ENCODE measurements around the gene CCDC137.
A peak's percentile ranks its signal among the peaks of the same experiment; 100 is the strongest.

CCDC137 gene

DNA sequence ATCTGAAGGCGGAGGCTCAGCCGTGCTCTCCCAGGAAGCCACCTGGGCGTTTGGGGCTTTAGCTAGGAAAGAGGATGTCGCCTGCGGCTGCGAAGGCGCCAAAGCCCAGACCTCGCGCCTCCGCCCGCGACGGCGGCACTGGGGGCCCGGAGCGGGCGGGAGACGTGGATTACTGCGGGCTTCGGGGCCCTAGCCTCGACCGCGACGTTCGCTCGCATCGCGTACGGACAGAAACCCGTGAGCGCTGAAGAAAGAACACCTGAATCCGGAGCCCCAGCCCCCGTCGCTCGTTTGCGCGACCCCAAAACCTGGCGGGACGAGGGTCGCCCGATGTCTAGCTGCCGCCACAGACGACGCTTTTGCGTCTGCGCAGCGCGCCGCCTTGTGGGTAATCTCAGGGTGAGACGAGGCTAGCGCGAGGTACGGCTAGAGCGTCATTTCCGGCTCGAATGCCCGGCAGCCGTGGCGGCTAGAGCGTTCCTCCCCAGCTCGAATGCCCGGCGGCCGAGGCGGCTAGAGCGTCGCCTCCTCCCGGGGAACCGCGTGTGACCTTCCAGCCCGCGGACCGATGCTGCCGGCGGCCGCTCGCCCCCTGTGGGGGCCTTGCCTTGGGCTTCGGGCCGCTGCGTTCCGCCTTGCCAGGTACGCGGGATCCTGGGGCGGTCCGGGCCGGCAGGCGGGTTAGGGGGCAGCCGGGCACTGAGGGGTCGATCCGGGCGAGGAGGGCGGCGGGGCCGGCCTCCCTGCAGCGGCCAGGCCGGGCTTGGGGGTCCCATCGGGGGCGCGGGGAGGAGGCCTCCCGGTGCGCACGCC, 36.6 kb downstream of the CCDC137 start, which contains the start of gene MRPL12:
MRPL12 (plus strand) TSS at position 434 of the 813 bp plus-strand sequence; CDS start at position 569, 135 bp downstream.
- Histone ChIP-seq H3F3A (ENCODE audit: insufficient read depth, low read length) (peaks cover 16% of the 10 kb centered on the region), H3K27ac (ENCODE audit: low read length) (peak within 1 kb of the TSS; percentile 88; the same call in 1 of the 2 replicates), H3K27me3 (replicated peaks; ENCODE audit: insufficient read depth, low read length) (no peaks in the 10 kb centered on the region), H3K4me1 (ENCODE audit: low read length) (peaks cover 15% of the 10 kb centered on the region), H3K79me2 (ENCODE audit: low read length) (peaks cover 90% of the 10 kb centered on the region), H3K9ac (ENCODE audit: low read length) (peak within 1 kb of the TSS; percentile 99), H3K36me3 (replicated peaks; ENCODE audit: insufficient read depth, low read length) (peaks cover 18% of the 10 kb centered on the region), H3K9me2 (replicated peaks; ENCODE audit: insufficient read depth, low read length) (no peaks in the 10 kb centered on the region), H3K4me2 (ENCODE audit: low read depth, low read length) (peak within 1 kb of the TSS; percentile 99), H2AFZ (ENCODE audit: low read length) (peak within 1 kb of the TSS; percentile 33; the same call in 1 of the 2 replicates), H3K4me3 (ENCODE audit: low read length) (peak within 1 kb of the TSS; percentile 97), H4K20me1 (ENCODE audit: insufficient read depth, low read length) (no peaks in the 10 kb centered on the region; the same call in 1 of the 2 replicates), H3K9me3 (replicated peaks; ENCODE audit: insufficient read depth, low read length) (no peaks in the 10 kb centered on the region)
- TF ChIP-seq CTCF (IDR thresholded peaks at IDR 0.05; ENCODE audit: low read length) (no peak), EZH2phosphoT487 (IDR thresholded peaks at IDR 0.05; ENCODE audit: low read length) (no peak), EZH2 (optimal IDR thresholded peaks at IDR 0.05; ENCODE audit: low read depth, low read length) (no peak)
- peak; percentile 97 for DNase-seq

GRCh38 chr17:81703747-81704654, 37.5 kb downstream of the CCDC137 start:
- peak overlapping the region; percentile 88 for H3K4me2 ChIP-seq (ENCODE audit: low read depth, low read length)
- no peak for TF ChIP-seq EZH2phosphoT487 (IDR thresholded peaks at IDR 0.05; ENCODE audit: low read length)
- no peak for TF ChIP-seq CTCF (IDR thresholded peaks at IDR 0.05; ENCODE audit: low read length)
- TF ChIP-seq EZH2 (optimal IDR thresholded peaks at IDR 0.05; ENCODE audit: low read depth, low read length) = no peak
- H3K27ac ChIP-seq (ENCODE audit: low read length) = peak overlapping the region; percentile 88; the same call in 1 of the 2 replicates
- H3F3A ChIP-seq (ENCODE audit: insufficient read depth, low read length) = peaks cover 24% of the 10 kb centered on the region
- H4K20me1 ChIP-seq (ENCODE audit: insufficient read depth, low read length) = no peaks in the 10 kb centered on the region; the same call in 1 of the 2 replicates
- no peaks in the 10 kb centered on the region for H3K9me3 ChIP-seq (replicated peaks; ENCODE audit: insufficient read depth, low read length)
- no peak for DNase-seq
- H3K79me2 ChIP-seq (ENCODE audit: low read length) = peaks cover 83% of the 10 kb centered on the region
- peaks cover 18% of the 10 kb centered on the region for H3K36me3 ChIP-seq (replicated peaks; ENCODE audit: insufficient read depth, low read length)
- H3K9ac ChIP-seq (ENCODE audit: low read length) = peak overlapping the region; percentile 99
- no peaks in the 10 kb centered on the region for H3K27me3 ChIP-seq (replicated peaks; ENCODE audit: insufficient read depth, low read length)
- peaks cover 15% of the 10 kb centered on the region for H3K4me1 ChIP-seq (ENCODE audit: low read length)
- H3K4me3 ChIP-seq (ENCODE audit: low read length) = peak overlapping the region; percentile 97
- peak overlapping the region; percentile 15; the same call in 1 of the 2 replicates for H2AFZ ChIP-seq (ENCODE audit: low read length)
- no peaks in the 10 kb centered on the region for H3K9me2 ChIP-seq (replicated peaks; ENCODE audit: insufficient read depth, low read length)

GRCh38 chr17:81705518-81706231, 39.1 kb downstream of the CCDC137 start:
- Histone ChIP-seq H3K4me3 (ENCODE audit: low read length) (no peak overlapping the region), H3K79me2 (ENCODE audit: low read length) (peaks cover 70% of the 10 kb centered on the region), H3K9me3 (replicated peaks; ENCODE audit: insufficient read depth, low read length) (no peaks in the 10 kb centered on the region), H4K20me1 (ENCODE audit: insufficient read depth, low read length) (no peaks in the 10 kb centered on the region; the same call in 1 of the 2 replicates), H3K27me3 (replicated peaks; ENCODE audit: insufficient read depth, low read length) (no peaks in the 10 kb centered on the region), H3K4me1 (ENCODE audit: low read length) (peaks cover 16% of the 10 kb centered on the region), H3F3A (ENCODE audit: insufficient read depth, low read length) (peaks cover 28% of the 10 kb centered on the region), H3K4me2 (ENCODE audit: low read depth, low read length) (no peak overlapping the region), H3K9me2 (replicated peaks; ENCODE audit: insufficient read depth, low read length) (no peaks in the 10 kb centered on the region), H3K9ac (ENCODE audit: low read length) (no peak overlapping the region), H3K36me3 (replicated peaks; ENCODE audit: insufficient read depth, low read length) (peaks cover 18% of the 10 kb centered on the region), H2AFZ (ENCODE audit: low read length) (no peak overlapping the region), H3K27ac (ENCODE audit: low read length) (no peak overlapping the region)
- TF ChIP-seq CTCF (IDR thresholded peaks at IDR 0.05; ENCODE audit: low read length) (no peak), EZH2 (optimal IDR thresholded peaks at IDR 0.05; ENCODE audit: low read depth, low read length) (no peak), EZH2phosphoT487 (IDR thresholded peaks at IDR 0.05; ENCODE audit: low read length) (no peak)
- no peak for DNase-seq
